DND-41 (cell line): ENCODE results near the gene NACC2.

ENCODE experiments used
- CTCF ChIP-seq: IDR thresholded peaks from 2 replicates; pipeline ENCODE4 v1.5.1; 2012; ENCODE audit warnings: borderline replicate concordance, low read length, moderate library complexity, mild to moderate bottlenecking; ENCODE audit not compliant: poor library complexity, severe bottlenecking; ENCODE audit errors: extremely low read depth
- EZH2 ChIP-seq: IDR thresholded peaks from 3 replicates; pipeline ENCODE4 v1.6.1; 2012; ENCODE audit warnings: borderline replicate concordance, low read depth, mild to moderate bottlenecking, moderate library complexity, low read length, inconsistent platforms; ENCODE audit not compliant: severe bottlenecking

- TF ChIP-seq CTCF (no peak), EZH2 (no peak)
These were observed 40.4 kb upstream of the NACC2 start for GRCh38 chr9:136135326-136136126.
